Measurements from ENCODE around the gene EDARADD.

Gene EDARADD

GRCh38 chr1:236524895-236525184 lies 130.8 kb downstream of the EDARADD start:
- Histone ChIP-seq H2AFZ (ENCODE audit: low read depth, low read length) (peak overlapping the region; percentile 89), H3K4me1 (ENCODE audit: insufficient read depth, low read length) (peaks cover 21% of the 10 kb centered on the region), H3K79me2 (ENCODE audit: insufficient read depth, low read length) (peaks cover 9% of the 10 kb centered on the region), H3K27ac (ENCODE audit: low read length) (peak overlapping the region; percentile 78), H3K4me3 (ENCODE audit: low read depth in 1 of 2, low read length in 2 of 2) (peak overlapping the region; percentile 66 to 69), H3K4me2 (ENCODE audit: insufficient read depth, low read length) (peak overlapping the region; percentile 64), H3K9ac (ENCODE audit: low read depth, low read length) (peak overlapping the region; percentile 70), H3K36me3 (ENCODE audit: insufficient read depth, low read length) (peaks cover 18% of the 10 kb centered on the region), H3K9me3 (ENCODE audit: insufficient read depth, low read length, severe bottlenecking) (no peaks in the 10 kb centered on the region), H3K27me3 (ENCODE audit: insufficient read depth, low read length, poor library complexity) (no peaks in the 10 kb centered on the region), H4K20me1 (ENCODE audit: insufficient read depth, low read length) (no peaks in the 10 kb centered on the region)
- ATAC-seq (ENCODE audit: insufficient read depth, low read depth) (peak; percentile 9; the same call in 2 of the 3 replicates), DNase-seq (no peak)
- TF ChIP-seq CTCF (IDR thresholded peaks at IDR 0.05; ENCODE audit: borderline replicate concordance, extremely low read depth, low read length, poor library complexity, severe bottlenecking) (no peak), EZH2 (IDR thresholded peaks at IDR 0.05; ENCODE audit: borderline replicate concordance, low read depth, low read length, severe bottlenecking) (no peak)

GRCh38 chr1:236526079-236526478 lies 132.0 kb downstream of the EDARADD start:
- Histone ChIP-seq H3K79me2 (ENCODE audit: insufficient read depth, low read length) (peaks cover 9% of the 10 kb centered on the region), H3K4me2 (ENCODE audit: insufficient read depth, low read length) (no peak overlapping the region), H3K4me1 (ENCODE audit: insufficient read depth, low read length) (peaks cover 21% of the 10 kb centered on the region), H3K9me3 (ENCODE audit: insufficient read depth, low read length, severe bottlenecking) (no peaks in the 10 kb centered on the region), H3K36me3 (ENCODE audit: insufficient read depth, low read length) (peaks cover 21% of the 10 kb centered on the region), H3K4me3 (ENCODE audit: low read depth in 1 of 2, low read length in 2 of 2) (no peak overlapping the region), H3K27me3 (ENCODE audit: insufficient read depth, low read length, poor library complexity) (no peaks in the 10 kb centered on the region), H3K9ac (ENCODE audit: low read depth, low read length) (no peak overlapping the region), H2AFZ (ENCODE audit: low read depth, low read length) (no peak overlapping the region), H4K20me1 (ENCODE audit: insufficient read depth, low read length) (no peaks in the 10 kb centered on the region), H3K27ac (ENCODE audit: low read length) (no peak overlapping the region)
- no peak for TF ChIP-seq EZH2 (IDR thresholded peaks at IDR 0.05; ENCODE audit: borderline replicate concordance, low read depth, low read length, severe bottlenecking)
- no peak for TF ChIP-seq CTCF (IDR thresholded peaks at IDR 0.05; ENCODE audit: borderline replicate concordance, extremely low read depth, low read length, poor library complexity, severe bottlenecking)
- DNase-seq (no peak), ATAC-seq (ENCODE audit: insufficient read depth, low read depth) (no peak)

GRCh38 chr1:236530286-236530685 lies 136.2 kb downstream of the EDARADD start:
- ATAC-seq (ENCODE audit: insufficient read depth, low read depth) (no peak), DNase-seq (no peak)
- no peak for TF ChIP-seq EZH2 (IDR thresholded peaks at IDR 0.05; ENCODE audit: borderline replicate concordance, low read depth, low read length, severe bottlenecking)
- TF ChIP-seq CTCF (IDR thresholded peaks at IDR 0.05; ENCODE audit: borderline replicate concordance, extremely low read depth, low read length, poor library complexity, severe bottlenecking) = no peak
- H3K9ac ChIP-seq (ENCODE audit: low read depth, low read length) = no peak overlapping the region
- peaks cover 5% of the 10 kb centered on the region for H3K79me2 ChIP-seq (ENCODE audit: insufficient read depth, low read length)
- no peak overlapping the region for H3K27ac ChIP-seq (ENCODE audit: low read length)
- no peak overlapping the region for H3K4me3 ChIP-seq (ENCODE audit: low read depth in 1 of 2, low read length in 2 of 2)
- H3K9me3 ChIP-seq (ENCODE audit: insufficient read depth, low read length, severe bottlenecking) = no peaks in the 10 kb centered on the region
- no peak overlapping the region for H2AFZ ChIP-seq (ENCODE audit: low read depth, low read length)
- peaks cover 40% of the 10 kb centered on the region for H3K36me3 ChIP-seq (ENCODE audit: insufficient read depth, low read length)
- H4K20me1 ChIP-seq (ENCODE audit: insufficient read depth, low read length) = peaks cover 4% of the 10 kb centered on the region
- H3K4me1 ChIP-seq (ENCODE audit: insufficient read depth, low read length) = peaks cover 8% of the 10 kb centered on the region; the same call in 1 of the 2 replicates
- H3K27me3 ChIP-seq (ENCODE audit: insufficient read depth, low read length, poor library complexity) = no peaks in the 10 kb centered on the region
- H3K4me2 ChIP-seq (ENCODE audit: insufficient read depth, low read length) = no peak overlapping the region

GRCh38 chr1:236530959-236531358 lies 136.9 kb downstream of the EDARADD start:
- DNase-seq (no peak), ATAC-seq (ENCODE audit: insufficient read depth, low read depth) (no peak)
- Histone ChIP-seq H3K4me1 (ENCODE audit: insufficient read depth, low read length) (peaks cover 2% of the 10 kb centered on the region; the same call in 1 of the 2 replicates), H3K36me3 (ENCODE audit: insufficient read depth, low read length) (peaks cover 44% of the 10 kb centered on the region), H3K9ac (ENCODE audit: low read depth, low read length) (no peak overlapping the region), H3K27me3 (ENCODE audit: insufficient read depth, low read length, poor library complexity) (no peaks in the 10 kb centered on the region), H3K4me2 (ENCODE audit: insufficient read depth, low read length) (no peak overlapping the region), H2AFZ (ENCODE audit: low read depth, low read length) (no peak overlapping the region), H4K20me1 (ENCODE audit: insufficient read depth, low read length) (peaks cover 7% of the 10 kb centered on the region), H3K4me3 (ENCODE audit: low read depth in 1 of 2, low read length in 2 of 2) (no peak overlapping the region), H3K27ac (ENCODE audit: low read length) (no peak overlapping the region), H3K79me2 (ENCODE audit: insufficient read depth, low read length) (peaks cover 3% of the 10 kb centered on the region), H3K9me3 (ENCODE audit: insufficient read depth, low read length, severe bottlenecking) (no peaks in the 10 kb centered on the region)
- TF ChIP-seq EZH2 (IDR thresholded peaks at IDR 0.05; ENCODE audit: borderline replicate concordance, low read depth, low read length, severe bottlenecking) = no peak
- TF ChIP-seq CTCF (IDR thresholded peaks at IDR 0.05; ENCODE audit: borderline replicate concordance, extremely low read depth, low read length, poor library complexity, severe bottlenecking) = no peak
